Mesendoderm (in vitro differentiated cells): ENCODE measurements around the gene RBMS3.

Experiments used
- DNase-seq: peaks from one replicate; pipeline ENCODE4 v3.0.0; 2013
- H2AK5ac ChIP-seq: 2 replicates; pipeline ENCODE4 v1.6.1; 2013; ENCODE audit warnings: low read length, inconsistent platforms
- H2BK120ac ChIP-seq: 2 replicates; pipeline ENCODE4 v1.6.1; 2013; ENCODE audit warnings: low read depth, mild to moderate bottlenecking, low read length, moderate library complexity, mixed read lengths
- H2BK15ac ChIP-seq: replicated peaks from 2 replicates; pipeline ENCODE4 v1.6.1; 2013; ENCODE audit warnings: low read depth, mild to moderate bottlenecking, moderate library complexity
- H2BK5ac ChIP-seq: 2 replicates; pipeline ENCODE4 v1.6.1; 2013; ENCODE audit warnings: low read length, inconsistent platforms
- H3K18ac ChIP-seq: 2 replicates; pipeline ENCODE4 v1.6.1; 2013; ENCODE audit warnings: mild to moderate bottlenecking, low read length, mixed read lengths
- H3K23ac ChIP-seq: one replicate; pipeline ENCODE4 v1.6.1; 2013; ENCODE audit warnings: low read length
- H3K27ac ChIP-seq: 2 replicates; pipeline ENCODE4 v1.5.1; 2013; ENCODE audit warnings: low read depth, mild to moderate bottlenecking, inconsistent platforms, low read length, moderate library complexity
- H3K27me3 ChIP-seq: 2 replicates; pipeline ENCODE4 v1.6.1; 2013; ENCODE audit warnings: low read length, control low read depth, mild to moderate bottlenecking, inconsistent platforms; ENCODE audit not compliant: insufficient read depth, poor library complexity
- H3K36me3 ChIP-seq: 2 replicates; pipeline ENCODE4 v1.6.1; 2013; ENCODE audit warnings: low read length, inconsistent platforms; ENCODE audit not compliant: control insufficient read depth, insufficient read depth
- H3K4ac ChIP-seq: one replicate; pipeline ENCODE4 v1.6.1; 2013; ENCODE audit warnings: low read depth, mild to moderate bottlenecking, low read length, moderate library complexity
- H3K4me1 ChIP-seq: 2 replicates; pipeline ENCODE4 v1.6.1; 2013; ENCODE audit warnings: low read depth, low read length, inconsistent platforms; ENCODE audit not compliant: control insufficient read depth
- H3K4me2 ChIP-seq: 2 replicates; pipeline ENCODE4 v1.6.1; 2013; ENCODE audit warnings: low read length
- H3K4me3 ChIP-seq: 2 replicates; pipeline ENCODE4 v1.5.1; 2013; ENCODE audit warnings: mild to moderate bottlenecking, low read length
- H3K56ac ChIP-seq: one replicate; pipeline ENCODE4 v1.6.1; 2013; ENCODE audit warnings: low read length
- H3K79me1 ChIP-seq: 2 replicates; pipeline ENCODE4 v1.6.1; 2013; ENCODE audit warnings: low read length, inconsistent platforms
- H3K79me2 ChIP-seq: 2 replicates; pipeline ENCODE4 v1.6.1; 2013; ENCODE audit warnings: mild to moderate bottlenecking, low read length; ENCODE audit not compliant: control insufficient read depth, insufficient read depth
- H3K9ac ChIP-seq: 2 replicates; pipeline ENCODE4 v1.6.1; 2013; ENCODE audit warnings: low read length, inconsistent platforms
- H4K5ac ChIP-seq: one replicate; pipeline ENCODE4 v1.6.1; 2013; ENCODE audit warnings: low read length
- H4K8ac ChIP-seq: one replicate; pipeline ENCODE4 v1.6.1; 2013; ENCODE audit warnings: low read depth, mild to moderate bottlenecking, control low read depth, low read length, moderate library complexity
- WGBS: extraction: QIAGEN DNeasy Blood & Tissue Kit; methylation state at CpG from one replicate; pipeline ENCODE4 v1.1.7; 2013; ENCODE audit warnings: low lambda C conversion rate, missing lambda C conversion rate; ENCODE audit not compliant: insufficient coverage; ENCODE audit errors: extremely low coverage; 5-methylcytosine and 5-hydroxymethylcytosine counted together

The RBMS3 gene

GRCh38 chr3:29436612-29437323 lies 155.9 kb downstream of the RBMS3 start:
- no peak overlapping the region for H3K56ac ChIP-seq
- no peak overlapping the region for H3K4me3 ChIP-seq
- H4K8ac ChIP-seq = no peak overlapping the region
- H4K5ac ChIP-seq = no peak overlapping the region
- no peak for DNase-seq
- H3K27me3 ChIP-seq = no peaks in the 10 kb centered on the region
- no peaks in the 10 kb centered on the region for H3K79me1 ChIP-seq
- no peaks in the 10 kb centered on the region for H3K4me1 ChIP-seq
- no peak overlapping the region for H3K4me2 ChIP-seq
- no peak overlapping the region for H3K4ac ChIP-seq
- H3K9ac ChIP-seq = no peak overlapping the region
- no peak overlapping the region for H3K27ac ChIP-seq
- no peaks in the 10 kb centered on the region for H3K79me2 ChIP-seq
- H3K18ac ChIP-seq = peak overlapping the region; percentile 28
- no peaks in the 10 kb centered on the region for H3K36me3 ChIP-seq
- no peak overlapping the region for H2AK5ac ChIP-seq
- H2BK120ac ChIP-seq = no peak overlapping the region
- no peak overlapping the region for H2BK15ac ChIP-seq
- no peak overlapping the region for H3K23ac ChIP-seq
- H2BK5ac ChIP-seq = no peak overlapping the region

GRCh38 chr3:29438580-29438979 lies 157.7 kb downstream of the RBMS3 start:
- Histone ChIP-seq H3K4me3 (no peak overlapping the region), H3K27me3 (no peaks in the 10 kb centered on the region), H3K4me2 (no peak overlapping the region)

GRCh38 chr3:29440413-29441305 lies 159.8 kb downstream of the RBMS3 start:
- Histone ChIP-seq H3K9ac (no peak overlapping the region), H3K56ac (no peak overlapping the region), H4K5ac (no peak overlapping the region), H3K36me3 (no peaks in the 10 kb centered on the region), H3K4me3 (no peak overlapping the region), H3K4me2 (no peak overlapping the region), H3K79me1 (no peaks in the 10 kb centered on the region), H3K4me1 (no peaks in the 10 kb centered on the region), H3K27ac (no peak overlapping the region), H3K23ac (no peak overlapping the region), H2BK5ac (no peak overlapping the region), H3K79me2 (no peaks in the 10 kb centered on the region), H2BK120ac (no peak overlapping the region), H3K18ac (peak overlapping the region; percentile 40), H4K8ac (no peak overlapping the region), H2BK15ac (no peak overlapping the region), H2AK5ac (no peak overlapping the region), H3K4ac (no peak overlapping the region), H3K27me3 (no peaks in the 10 kb centered on the region)
- peak; percentile 33 for DNase-seq
- no CpG with 5 or more reads among the region's 13 CpGs for WGBS

More at GRCh38 chr3:29438580-29438979, 157.7 kb downstream of the RBMS3 start:
- Histone ChIP-seq H3K23ac (no peak overlapping the region), H3K4ac (no peak overlapping the region), H3K79me1 (no peaks in the 10 kb centered on the region), H3K4me1 (no peaks in the 10 kb centered on the region), H3K56ac (no peak overlapping the region), H3K27ac (no peak overlapping the region), H2AK5ac (no peak overlapping the region), H3K9ac (no peak overlapping the region), H3K79me2 (no peaks in the 10 kb centered on the region), H3K36me3 (no peaks in the 10 kb centered on the region), H4K8ac (no peak overlapping the region), H3K18ac (no peak overlapping the region), H2BK15ac (no peak overlapping the region), H4K5ac (no peak overlapping the region), H2BK120ac (no peak overlapping the region), H2BK5ac (no peak overlapping the region)
- DNase-seq = no peak
- no CpG with 5 or more reads among the region's 3 CpGs for WGBS

DNA sequence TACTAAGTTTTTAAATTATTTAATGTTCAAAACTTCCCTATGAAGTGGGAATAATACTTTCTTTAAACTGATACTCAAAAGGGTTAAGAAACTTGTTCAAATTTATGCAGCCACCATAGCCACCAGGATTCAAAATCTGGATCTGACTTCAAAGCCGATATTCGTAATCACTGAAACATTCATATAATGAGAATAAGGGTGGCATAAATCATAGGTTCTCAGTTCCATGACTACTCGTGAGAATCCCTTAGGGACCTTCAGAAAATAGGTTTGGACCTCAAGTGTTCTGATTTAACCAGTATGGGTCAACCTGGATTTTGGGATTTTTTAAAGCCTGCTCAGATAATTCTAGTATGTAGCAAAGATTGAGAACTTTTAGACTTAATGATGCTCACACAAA lies 160.6 kb downstream of the RBMS3 start:
- no peaks in the 10 kb centered on the region for H3K36me3 ChIP-seq
- H3K27ac ChIP-seq = no peak overlapping the region
- DNase-seq = no peak
- H2BK15ac ChIP-seq = no peak overlapping the region
- no peak overlapping the region for H3K4me3 ChIP-seq
- H3K9ac ChIP-seq = no peak overlapping the region
- no peak overlapping the region for H4K8ac ChIP-seq
- H3K4me2 ChIP-seq = no peak overlapping the region
- WGBS = no CpG with 5 or more reads among the region's 3 CpGs
- H3K18ac ChIP-seq = no peak overlapping the region
- H3K23ac ChIP-seq = no peak overlapping the region
- no peaks in the 10 kb centered on the region for H3K79me2 ChIP-seq
- H3K56ac ChIP-seq = no peak overlapping the region
- H3K79me1 ChIP-seq = no peaks in the 10 kb centered on the region
- no peak overlapping the region for H4K5ac ChIP-seq
- no peak overlapping the region for H2AK5ac ChIP-seq
- no peaks in the 10 kb centered on the region for H3K4me1 ChIP-seq
- no peak overlapping the region for H2BK5ac ChIP-seq
- H2BK120ac ChIP-seq = no peak overlapping the region
- no peak overlapping the region for H3K4ac ChIP-seq
- H3K27me3 ChIP-seq = no peaks in the 10 kb centered on the region

GRCh38 chr3:29447946-29448627 lies 167.2 kb downstream of the RBMS3 start:
- H2AK5ac ChIP-seq = no peak overlapping the region
- no peak overlapping the region for H3K9ac ChIP-seq
- no peak overlapping the region for H3K56ac ChIP-seq
- H4K8ac ChIP-seq = no peak overlapping the region
- H3K4me3 ChIP-seq = no peak overlapping the region
- no peaks in the 10 kb centered on the region for H3K4me1 ChIP-seq
- H3K36me3 ChIP-seq = no peaks in the 10 kb centered on the region
- no peak for DNase-seq
- H3K4ac ChIP-seq = no peak overlapping the region
- H3K27me3 ChIP-seq = no peaks in the 10 kb centered on the region
- no peak overlapping the region for H4K5ac ChIP-seq
- no peak overlapping the region for H3K23ac ChIP-seq
- H2BK120ac ChIP-seq = no peak overlapping the region
- no peak overlapping the region for H3K18ac ChIP-seq
- no peak overlapping the region for H2BK5ac ChIP-seq
- H3K4me2 ChIP-seq = no peak overlapping the region
- no peaks in the 10 kb centered on the region for H3K79me1 ChIP-seq
- WGBS = no CpG with 5 or more reads among the region's 9 CpGs
- H3K27ac ChIP-seq = no peak overlapping the region
- no peaks in the 10 kb centered on the region for H3K79me2 ChIP-seq
- H2BK15ac ChIP-seq = no peak overlapping the region
